Measurements from ENCODE around the gene BICD1. TPM values are rescaled to one million over a fixed set of nuclear protein-coding genes. Genes with fewer than 3 reads are reported as not detected.

Gene BICD1
- total and polyA plus RNA-seq, 4 donors, result 0.46 to 3.4 (median 1.1) TPM

DNA sequence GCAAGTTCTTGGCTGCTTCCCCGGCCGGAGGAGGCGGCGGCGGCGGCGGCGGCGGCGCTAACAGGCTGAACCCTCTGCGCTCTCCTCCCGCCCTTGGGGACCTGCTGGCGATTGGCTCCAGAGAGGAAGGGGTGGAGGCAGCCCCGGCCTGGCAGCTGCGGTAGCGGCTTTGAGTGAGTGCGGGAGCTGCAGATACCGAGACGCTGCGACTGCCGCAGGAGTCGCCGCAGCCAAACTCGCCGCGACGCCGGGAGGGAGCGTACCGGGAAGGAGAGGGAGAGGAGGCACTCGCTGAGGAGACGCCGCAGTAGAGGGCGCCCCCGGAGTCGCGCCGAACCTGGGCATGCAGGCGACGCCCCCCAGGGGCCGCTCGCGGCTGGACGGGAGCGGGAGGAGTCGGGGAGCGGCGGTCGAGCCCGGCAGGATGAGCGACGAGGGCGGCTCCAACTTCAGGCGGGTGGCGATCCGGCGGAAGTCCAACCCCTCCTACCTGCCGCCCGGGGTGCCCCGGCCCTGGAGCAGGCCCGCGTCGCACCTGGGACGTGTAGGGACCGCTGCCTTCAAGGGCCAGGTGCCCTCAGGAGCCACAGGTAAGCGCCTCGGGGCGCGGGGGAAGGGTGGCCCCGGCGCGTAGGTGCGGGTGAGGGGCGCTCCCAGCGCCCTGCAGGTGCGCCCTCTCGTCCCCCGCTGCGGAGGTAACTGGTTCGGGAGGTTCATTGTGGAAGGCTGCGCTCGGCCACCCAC, 292.9 kb downstream of the BICD1 start, which contains the start of gene FGD4:
Gene FGD4 (plus strand): TSS at position 189 of the 744 bp plus-strand sequence.
- Histone ChIP-seq H3K27me3 (ENCODE audit: control insufficient read depth in 4 of 4, insufficient read depth in 4 of 4, low read length in 3 of 4) (no peaks in the 10 kb centered on the region), H3K9ac (ENCODE audit: low read depth in 1 of 2, low read length in 2 of 2) (peak within 1 kb of the TSS; percentile 10 to 72), H3K4me3 (ENCODE audit: low read depth in 1 of 3, low read length in 3 of 3) (peak within 1 kb of the TSS; percentile 76 to 98 (median 96)), H3K4me1 (ENCODE audit: control insufficient read depth in 4 of 4, insufficient read depth in 4 of 4, low read length in 3 of 4) (peaks cover 2 to 28% (median 12%) of the 10 kb centered on the region in 4 donors), H3K27ac (ENCODE audit: low read depth in 1 of 2, low read length in 2 of 2) (peak within 1 kb of the TSS; percentile 22 to 73), H3K9me3 (ENCODE audit: control insufficient read depth in 4 of 4, low read length in 3 of 4) (no peaks in the 10 kb centered on the region), H3K36me3 (ENCODE audit: control insufficient read depth in 4 of 4, insufficient read depth in 3 of 4, low read depth in 1 of 4, low read length in 3 of 4) (no peaks in the 10 kb centered on the region)
- WGBS, result under 1% methylated on average over 82 of the region's 82 CpGs
- peak; percentile 71 for DNase-seq (ENCODE audit: low spot score)
- TF ChIP-seq, protein P1, sequence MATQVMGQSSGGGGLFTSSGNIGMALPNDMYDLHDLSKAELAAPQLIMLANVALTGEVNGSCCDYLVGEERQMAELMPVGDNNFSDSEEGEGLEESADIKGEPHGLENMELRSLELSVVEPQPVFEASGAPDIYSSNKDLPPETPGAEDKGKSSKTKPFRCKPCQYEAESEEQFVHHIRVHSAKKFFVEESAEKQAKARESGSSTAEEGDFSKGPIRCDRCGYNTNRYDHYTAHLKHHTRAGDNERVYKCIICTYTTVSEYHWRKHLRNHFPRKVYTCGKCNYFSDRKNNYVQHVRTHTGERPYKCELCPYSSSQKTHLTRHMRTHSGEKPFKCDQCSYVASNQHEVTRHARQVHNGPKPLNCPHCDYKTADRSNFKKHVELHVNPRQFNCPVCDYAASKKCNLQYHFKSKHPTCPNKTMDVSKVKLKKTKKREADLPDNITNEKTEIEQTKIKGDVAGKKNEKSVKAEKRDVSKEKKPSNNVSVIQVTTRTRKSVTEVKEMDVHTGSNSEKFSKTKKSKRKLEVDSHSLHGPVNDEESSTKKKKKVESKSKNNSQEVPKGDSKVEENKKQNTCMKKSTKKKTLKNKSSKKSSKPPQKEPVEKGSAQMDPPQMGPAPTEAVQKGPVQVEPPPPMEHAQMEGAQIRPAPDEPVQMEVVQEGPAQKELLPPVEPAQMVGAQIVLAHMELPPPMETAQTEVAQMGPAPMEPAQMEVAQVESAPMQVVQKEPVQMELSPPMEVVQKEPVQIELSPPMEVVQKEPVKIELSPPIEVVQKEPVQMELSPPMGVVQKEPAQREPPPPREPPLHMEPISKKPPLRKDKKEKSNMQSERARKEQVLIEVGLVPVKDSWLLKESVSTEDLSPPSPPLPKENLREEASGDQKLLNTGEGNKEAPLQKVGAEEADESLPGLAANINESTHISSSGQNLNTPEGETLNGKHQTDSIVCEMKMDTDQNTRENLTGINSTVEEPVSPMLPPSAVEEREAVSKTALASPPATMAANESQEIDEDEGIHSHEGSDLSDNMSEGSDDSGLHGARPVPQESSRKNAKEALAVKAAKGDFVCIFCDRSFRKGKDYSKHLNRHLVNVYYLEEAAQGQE (IDR thresholded peaks at IDR 0.05), result peak; percentile 30
- TF ChIP-seq, protein P2, sequence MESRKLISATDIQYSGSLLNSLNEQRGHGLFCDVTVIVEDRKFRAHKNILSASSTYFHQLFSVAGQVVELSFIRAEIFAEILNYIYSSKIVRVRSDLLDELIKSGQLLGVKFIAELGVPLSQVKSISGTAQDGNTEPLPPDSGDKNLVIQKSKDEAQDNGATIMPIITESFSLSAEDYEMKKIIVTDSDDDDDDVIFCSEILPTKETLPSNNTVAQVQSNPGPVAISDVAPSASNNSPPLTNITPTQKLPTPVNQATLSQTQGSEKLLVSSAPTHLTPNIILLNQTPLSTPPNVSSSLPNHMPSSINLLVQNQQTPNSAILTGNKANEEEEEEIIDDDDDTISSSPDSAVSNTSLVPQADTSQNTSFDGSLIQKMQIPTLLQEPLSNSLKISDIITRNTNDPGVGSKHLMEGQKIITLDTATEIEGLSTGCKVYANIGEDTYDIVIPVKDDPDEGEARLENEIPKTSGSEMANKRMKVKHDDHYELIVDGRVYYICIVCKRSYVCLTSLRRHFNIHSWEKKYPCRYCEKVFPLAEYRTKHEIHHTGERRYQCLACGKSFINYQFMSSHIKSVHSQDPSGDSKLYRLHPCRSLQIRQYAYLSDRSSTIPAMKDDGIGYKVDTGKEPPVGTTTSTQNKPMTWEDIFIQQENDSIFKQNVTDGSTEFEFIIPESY (IDR thresholded peaks at IDR 0.05), result no peak
- TF ChIP-seq HNF4A (conservative IDR thresholded peaks at IDR 0.05) (peak in 1 of 2 donors; percentile 10), HNF4G (IDR thresholded peaks at IDR 0.05) (no peak), JUND (IDR thresholded peaks at IDR 0.05) (no peak), EGR1 (IDR thresholded peaks at IDR 0.05; ENCODE audit: low read depth in 2 of 2) (no peak), RXRA (IDR thresholded peaks at IDR 0.05) (peak in 1 of 2 donors; percentile 7), YY1 (IDR thresholded peaks at IDR 0.05) (no peak), TAF1 (conservative IDR thresholded peaks at IDR 0.05) (no peak), GABPA (IDR thresholded peaks at IDR 0.05 in 1 of 2, conservative IDR thresholded peaks at IDR 0.05 in 1 of 2) (peak in 1 of 2 donors; percentile 29), NR2F2 (IDR thresholded peaks at IDR 0.05) (no peak), SP1 (IDR thresholded peaks at IDR 0.05) (peak; percentile 44), FOXA2 (IDR thresholded peaks at IDR 0.05) (no peak), RAD21 (IDR thresholded peaks at IDR 0.05) (peak in 1 of 2 donors; percentile 24), FOXA1 (IDR thresholded peaks at IDR 0.05) (peak; percentile 15)
- TF ChIP-seq, protein P3, sequence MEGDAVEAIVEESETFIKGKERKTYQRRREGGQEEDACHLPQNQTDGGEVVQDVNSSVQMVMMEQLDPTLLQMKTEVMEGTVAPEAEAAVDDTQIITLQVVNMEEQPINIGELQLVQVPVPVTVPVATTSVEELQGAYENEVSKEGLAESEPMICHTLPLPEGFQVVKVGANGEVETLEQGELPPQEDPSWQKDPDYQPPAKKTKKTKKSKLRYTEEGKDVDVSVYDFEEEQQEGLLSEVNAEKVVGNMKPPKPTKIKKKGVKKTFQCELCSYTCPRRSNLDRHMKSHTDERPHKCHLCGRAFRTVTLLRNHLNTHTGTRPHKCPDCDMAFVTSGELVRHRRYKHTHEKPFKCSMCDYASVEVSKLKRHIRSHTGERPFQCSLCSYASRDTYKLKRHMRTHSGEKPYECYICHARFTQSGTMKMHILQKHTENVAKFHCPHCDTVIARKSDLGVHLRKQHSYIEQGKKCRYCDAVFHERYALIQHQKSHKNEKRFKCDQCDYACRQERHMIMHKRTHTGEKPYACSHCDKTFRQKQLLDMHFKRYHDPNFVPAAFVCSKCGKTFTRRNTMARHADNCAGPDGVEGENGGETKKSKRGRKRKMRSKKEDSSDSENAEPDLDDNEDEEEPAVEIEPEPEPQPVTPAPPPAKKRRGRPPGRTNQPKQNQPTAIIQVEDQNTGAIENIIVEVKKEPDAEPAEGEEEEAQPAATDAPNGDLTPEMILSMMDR (IDR thresholded peaks at IDR 0.05; ENCODE audit: low read depth, low read length, missing input control), result peak; percentile 6
- TF ChIP-seq, protein P4, sequence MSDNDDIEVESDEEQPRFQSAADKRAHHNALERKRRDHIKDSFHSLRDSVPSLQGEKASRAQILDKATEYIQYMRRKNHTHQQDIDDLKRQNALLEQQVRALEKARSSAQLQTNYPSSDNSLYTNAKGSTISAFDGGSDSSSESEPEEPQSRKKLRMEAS (IDR thresholded peaks at IDR 0.05), result no peak
- TF ChIP-seq, protein P5, sequence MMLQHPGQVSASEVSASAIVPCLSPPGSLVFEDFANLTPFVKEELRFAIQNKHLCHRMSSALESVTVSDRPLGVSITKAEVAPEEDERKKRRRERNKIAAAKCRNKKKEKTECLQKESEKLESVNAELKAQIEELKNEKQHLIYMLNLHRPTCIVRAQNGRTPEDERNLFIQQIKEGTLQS (IDR thresholded peaks at IDR 0.05), result no peak
